ENCODE data around the gene PPP1R14D. TPM values are rescaled to one million over a fixed set of nuclear protein-coding genes. Genes with fewer than 3 reads are reported as not detected.

The PPP1R14D gene
- total RNA-seq, 4 donors from 2014 or later, result 0.68 TPM; not detected in 3

DNA sequence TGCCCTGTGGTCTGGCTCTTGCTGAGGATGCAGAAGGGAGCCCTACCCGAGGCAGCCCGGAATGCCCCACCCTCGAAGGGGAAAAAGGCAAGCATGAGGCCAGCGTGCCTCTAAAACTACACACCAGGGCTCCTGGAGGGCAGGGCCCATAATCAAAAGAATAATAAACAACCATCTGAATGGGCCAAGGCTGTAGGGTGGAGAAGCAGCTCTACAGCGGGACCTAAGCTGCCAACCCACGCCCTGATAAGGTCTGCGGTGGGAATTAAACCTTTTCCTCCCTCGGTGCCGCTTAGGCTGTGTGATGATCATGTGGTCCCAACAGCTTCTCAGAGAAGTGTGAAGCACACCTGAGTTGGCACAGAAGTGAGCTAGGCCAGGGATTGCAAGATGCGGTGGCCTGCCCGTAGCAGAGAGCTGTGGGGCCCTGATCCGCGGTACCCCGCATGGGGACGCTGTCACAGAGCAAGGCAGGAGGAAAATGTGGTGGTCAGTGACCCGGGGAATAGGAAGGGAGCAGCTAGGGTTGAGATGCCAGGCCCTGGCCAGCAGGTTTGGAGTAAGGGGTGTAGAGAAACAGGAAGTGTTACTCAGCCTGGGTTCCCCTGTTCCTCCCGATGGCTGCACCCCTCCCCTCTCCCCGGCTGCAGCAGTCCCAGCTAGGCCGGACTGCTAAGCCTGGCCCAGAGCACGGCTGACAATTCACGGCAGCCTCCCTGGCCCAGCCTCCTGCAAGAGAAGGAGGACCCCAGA, 59.8 kb downstream of the PPP1R14D start:
- Histone ChIP-seq H3K4me1 (peaks cover 66 to 96% (median 68%) of the 10 kb centered on the region in 3 donors), H3K27ac (peak overlapping the region; percentile 86 to 96 (median 90)), H3K27me3 (no peaks in the 10 kb centered on the region), H3K36me3 (peaks cover 8 to 44% (median 13%) of the 10 kb centered on the region in 3 donors), H3K9me3 (no peaks in the 10 kb centered on the region), H3K4me3 (peak overlapping the region in 3 of 4 donors; percentile 45 to 48 (median 48))
- 37 to 47% methylated on average over 6 to 18 of the region's 21 CpGs for WGBS, 2 donors
- TF ChIP-seq POLR2A (IDR thresholded peaks at IDR 0.05) (no peak), CTCF (IDR thresholded peaks at IDR 0.05) (no peak)
- DNase-seq, result no peak
- intact Hi-C loops (cut with DNase I), result no loop called here

GRCh38 chr15:40767838-40768500, 60.5 kb downstream of the PPP1R14D start:
- peak overlapping the region; percentile 86 to 96 (median 90) for H3K27ac ChIP-seq

DNA sequence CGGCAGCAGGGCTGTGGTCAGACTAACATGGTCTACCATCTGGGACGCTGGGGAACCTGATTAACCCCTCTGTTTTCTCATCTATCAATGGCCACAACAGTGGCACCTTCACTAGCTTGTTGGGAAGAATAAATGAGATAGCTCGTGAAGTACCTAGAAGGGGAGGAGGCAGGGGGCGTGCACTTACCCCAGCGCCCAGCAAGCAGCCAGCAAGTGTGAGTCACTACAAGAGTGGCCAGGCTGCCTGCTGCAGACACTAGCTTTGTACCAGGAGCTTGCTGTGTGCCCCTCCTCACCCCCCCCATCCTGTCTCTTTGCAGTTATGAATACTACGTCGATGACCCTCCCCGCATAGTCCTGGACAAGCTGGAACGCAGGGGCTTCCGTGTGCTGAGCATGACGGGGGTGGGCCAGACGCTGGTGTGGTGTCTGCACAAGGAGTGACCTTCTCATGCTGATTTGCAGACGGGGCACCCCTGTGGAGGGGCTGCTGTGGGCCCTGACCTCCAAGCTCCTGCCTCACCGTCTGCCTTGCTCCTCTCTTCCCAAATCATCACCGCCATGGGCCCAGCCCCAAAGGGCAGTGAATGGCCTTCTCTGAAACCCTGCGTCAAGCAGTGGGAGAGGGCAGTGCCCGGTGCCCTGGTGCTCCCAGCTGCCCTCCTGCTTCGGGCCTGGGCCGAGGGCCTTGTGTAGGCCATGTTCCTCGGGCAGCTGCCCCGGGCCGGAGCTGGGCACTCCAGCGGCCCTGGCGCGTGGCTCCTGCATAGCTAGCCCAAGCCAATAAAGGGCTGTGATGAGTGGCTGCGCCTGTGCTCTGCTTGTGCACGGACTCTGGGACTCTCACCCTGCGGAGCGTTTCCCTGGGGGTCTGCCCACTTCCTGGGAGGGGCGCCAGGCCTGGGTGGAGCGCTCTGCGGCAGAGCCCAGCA, 61.3 kb downstream of the PPP1R14D start:
- no peak for DNase-seq
- peaks cover 76 to 98% (median 76%) of the 10 kb centered on the region in 3 donors for H3K4me1 ChIP-seq
- TF ChIP-seq POLR2A (IDR thresholded peaks at IDR 0.05), result no peak
- H3K9me3 ChIP-seq, result no peaks in the 10 kb centered on the region
- peak overlapping the region in 2 of 4 donors; percentile 51 to 53 for H3K4me3 ChIP-seq
- H3K36me3 ChIP-seq, result peaks cover 6 to 29% (median 8%) of the 10 kb centered on the region in 3 donors
- no peaks in the 10 kb centered on the region for H3K27me3 ChIP-seq
- peak overlapping the region; percentile 86 to 96 (median 90) for H3K27ac ChIP-seq
- 61 to 71% methylated on average over 5 to 6 of the region's 32 CpGs for WGBS, 2 donors
- intact Hi-C loops (cut with DNase I), result no loop called here

More at GRCh38 chr15:40767838-40768500, 60.5 kb downstream of the PPP1R14D start:
- DNase-seq, result no peak
- TF ChIP-seq CTCF (IDR thresholded peaks at IDR 0.05) (no peak), POLR2A (IDR thresholded peaks at IDR 0.05) (no peak)
- H3K4me1 ChIP-seq, result peaks cover 72 to 100% (median 75%) of the 10 kb centered on the region in 3 donors
- H3K36me3 ChIP-seq, result peaks cover 8 to 37% (median 10%) of the 10 kb centered on the region in 3 donors
- intact Hi-C loops (cut with DNase I), result no loop called here
- no peak overlapping the region for H3K4me3 ChIP-seq
- WGBS, 2 donors, result 79 to 94% methylated on average over 20 to 29 of the region's 29 CpGs
- H3K27me3 ChIP-seq, result no peaks in the 10 kb centered on the region
- no peaks in the 10 kb centered on the region for H3K9me3 ChIP-seq

- intact Hi-C loops (cut with DNase I), result no loop called here
- Histone ChIP-seq H3K27ac (peak overlapping the region; percentile 86 to 96 (median 90)), H3K27me3 (no peaks in the 10 kb centered on the region), H3K9me3 (no peaks in the 10 kb centered on the region), H3K36me3 (peaks cover 4 to 20% (median 8%) of the 10 kb centered on the region in 3 donors), H3K4me3 (peak overlapping the region in 3 of 4 donors; percentile 51 to 84 (median 53)), H3K4me1 (peaks cover 72 to 89% (median 76%) of the 10 kb centered on the region in 3 donors)
- TF ChIP-seq CTCF (IDR thresholded peaks at IDR 0.05) (peak in 1 of 6 experiments; percentile 7), POLR2A (IDR thresholded peaks at IDR 0.05) (no peak)
- DNase-seq, result no peak
- 42 to 61% methylated on average over 2 to 3 of the region's 7 CpGs for WGBS, 2 donors
These were observed 62.2 kb downstream of the PPP1R14D start for GRCh38 chr15:40766194-40766815.

Small RNAs within 50 kb of the gene (small RNA-seq; reads per million reads assigned to genes)
- 0 reads per million in 4 donors for gene AC025166.1

Other genes with a start within 250 kb of the PPP1R14D start
- 10 to 100 TPM in 2 of 4 donors, 1 to 10 TPM in 2; 2.9 to 17.8 (median 11.0) TPM for gene KNL1, start 234.5 kb downstream of the PPP1R14D start, total RNA-seq
- 1 to 10 TPM; 1.9 to 8.5 (median 4.5) TPM for gene RAD51, start 133.5 kb downstream of the PPP1R14D start, total RNA-seq
- 10 to 100 TPM; 21.3 to 31.9 (median 26.4) TPM for gene RMDN3, start 73.5 kb downstream of the PPP1R14D start, total RNA-seq
- 10 to 100 TPM in 3 of 4 donors, 1 to 10 TPM in 1; 10.0 to 47.5 (median 41.9) TPM for gene GCHFR, start 64.6 kb downstream of the PPP1R14D start, total RNA-seq
- 10 to 100 TPM; 11.3 to 44.3 (median 22.2) TPM for gene C15orf62, start 58.7 kb downstream of the PPP1R14D start, total RNA-seq
- 10 to 100 TPM; 16.5 to 33.4 (median 28.9) TPM for gene ZFYVE19, start 21.6 kb downstream of the PPP1R14D start, total RNA-seq
- gene DNAJC17, start 21.2 kb downstream of the PPP1R14D start, total RNA-seq, result 10 to 100 TPM; 13.9 to 24.0 (median 19.2) TPM
- 100 to 1,000 TPM; 168 to 506 (median 215) TPM for gene SPINT1, start 15.3 kb upstream of the PPP1R14D start, total RNA-seq
- 100 to 1,000 TPM in 3 of 4 donors, 10 to 100 TPM in 1; 94.0 to 146 (median 123) TPM for gene RHOV, start 45.5 kb upstream of the PPP1R14D start, total RNA-seq
- 10 to 100 TPM; 17.4 to 25.9 (median 20.7) TPM for gene VPS18, start 65.7 kb upstream of the PPP1R14D start, total RNA-seq
- gene DLL4, start 100.6 kb upstream of the PPP1R14D start, total RNA-seq, result 1 to 10 TPM in 3 of 4 donors, under 1 TPM in 1; 0.68 to 4.6 (median 1.3) TPM
- gene CHAC1, start 124.8 kb upstream of the PPP1R14D start, total RNA-seq, result 10 to 100 TPM in 1 of 4 donors, 1 to 10 TPM in 2, under 1 TPM in 1; 0.76 to 16.1 (median 6.4) TPM